NK-92 treated with Interleukin-12 subunit alpha and Interleukin-12 subunit beta, amount 100 ng/mL, for 24 hours (cell line): ENCODE measurements around the gene ST8SIA5.

Experiments
- DNase-seq: peaks from one replicate; lab custom pipeline; 2025; lab: John Stamatoyannopoulos, UW

ST8SIA5 gene

GRCh38 chr18:46711444-46711863 lies 45.4 kb downstream of the ST8SIA5 start:
- no peak for DNase-seq

GRCh38 chr18:46706968-46707367 lies 49.9 kb downstream of the ST8SIA5 start:
- no peak for DNase-seq

- no peak for DNase-seq
Observed at GRCh38 chr18:46705521-46705920, 51.3 kb downstream of the ST8SIA5 start.

GRCh38 chr18:46704816-46705215 lies 52.0 kb downstream of the ST8SIA5 start:
- DNase-seq, result no peak

- DNase-seq, result no peak
Observed at GRCh38 chr18:46704189-46704588, 52.7 kb downstream of the ST8SIA5 start.

- DNase-seq, result no peak
Observed at GRCh38 chr18:46702471-46702870, 54.4 kb downstream of the ST8SIA5 start.

GRCh38 chr18:46700066-46700824 lies 56.6 kb downstream of the ST8SIA5 start:
- DNase-seq, result no peak

GRCh38 chr18:46696702-46697101 lies 60.2 kb downstream of the ST8SIA5 start:
- no peak for DNase-seq

GRCh38 chr18:46696268-46696667 lies 60.6 kb downstream of the ST8SIA5 start:
- DNase-seq, result no peak

GRCh38 chr18:46693996-46694395 lies 62.9 kb downstream of the ST8SIA5 start:
- no peak for DNase-seq

GRCh38 chr18:46688853-46689525 lies 67.9 kb downstream of the ST8SIA5 start:
- DNase-seq, result no peak

GRCh38 chr18:46686186-46686585 lies 70.7 kb downstream of the ST8SIA5 start:
- DNase-seq, result no peak

GRCh38 chr18:46683252-46683651 lies 73.6 kb downstream of the ST8SIA5 start:
- no peak for DNase-seq

GRCh38 chr18:46680784-46681695 lies 75.8 kb downstream of the ST8SIA5 start:
- no peak for DNase-seq

- no peak for DNase-seq
Observed at GRCh38 chr18:46679846-46680598, 76.8 kb downstream of the ST8SIA5 start.

- DNase-seq, result no peak
Observed at GRCh38 chr18:46678785-46679399, 78.0 kb downstream of the ST8SIA5 start.

GRCh38 chr18:46678041-46678440 lies 78.8 kb downstream of the ST8SIA5 start:
- no peak for DNase-seq

GRCh38 chr18:46677611-46678010 lies 79.2 kb downstream of the ST8SIA5 start:
- DNase-seq, result no peak

- no peak for DNase-seq
Observed at GRCh38 chr18:46676182-46676835, 80.5 kb downstream of the ST8SIA5 start.

- DNase-seq, result no peak
Observed at GRCh38 chr18:46675112-46675511, 81.7 kb downstream of the ST8SIA5 start.
